IMR-90 (cell line): ENCODE measurements around the gene PLXND1. TPM values are rescaled to one million over a fixed set of nuclear protein-coding genes. Genes with fewer than 3 reads are reported as not detected.

ENCODE experiments used
- ATAC-seq: fragments of 200-7000 bp; cut with Tn5 transposase; 2 replicates; pipeline ENCODE4 v1.9.1; 2020; ENCODE audit warnings: low read depth, mild to moderate bottlenecking, moderate library complexity
- BruUV-seq: library from RNA; stranded (reverse); fragments of 400-500 nt; replicated peaks from 2 replicates; lab custom pipeline; 2021; lab: Mats Ljungman, UMichigan
- CTCF ChIA-PET: fragments of 300-600 bp; formaldehyde crosslinking; extraction: SDS; loops from one replicate; lab custom pipeline; 2021; ENCODE audit warnings: antibody characterized with exemption; lab: Yijun Ruan, JAX
- POLR2A ChIA-PET: fragments of 300-600 bp; sonication (Branson Sonifier 250); formaldehyde crosslinking; loops from one replicate; lab custom pipeline; 2022; ENCODE audit warnings: antibody characterized with exemption; ENCODE audit not compliant: unreplicated experiment; lab: Charles Lee
- DNase-seq: peaks from one replicate; pipeline ENCODE4 v3.0.0; 2013
- H2AFZ ChIP-seq: replicated peaks from 2 replicates; pipeline ENCODE3; 2013; ENCODE audit warnings: low read length, mild to moderate bottlenecking; ENCODE audit not compliant: poor library complexity
- H2AK5ac ChIP-seq: 2 replicates; pipeline ENCODE4 v1.6.1; 2013; ENCODE audit warnings: low read depth, low read length, inconsistent platforms
- H2AK9ac ChIP-seq: replicated peaks from 2 replicates; pipeline ENCODE3; 2013; ENCODE audit warnings: mild to moderate bottlenecking, low read depth, low read length, moderate library complexity; ENCODE audit not compliant: poor library complexity
- H2BK120ac ChIP-seq: 2 replicates; pipeline ENCODE4 v1.6.1; 2013; ENCODE audit warnings: low read depth, low read length, inconsistent platforms
- H2BK15ac ChIP-seq: 3 replicates; pipeline ENCODE4 v1.6.1; 2013; ENCODE audit warnings: low read depth, low read length, inconsistent platforms
- H2BK20ac ChIP-seq: 2 replicates; pipeline ENCODE4 v1.6.1; 2013; ENCODE audit warnings: low read depth, mild to moderate bottlenecking, inconsistent platforms, low read length, moderate library complexity
- H2BK5ac ChIP-seq: 2 replicates; pipeline ENCODE4 v1.6.1; 2013; ENCODE audit warnings: mild to moderate bottlenecking, low read depth, low read length, inconsistent platforms; ENCODE audit not compliant: poor library complexity, severe bottlenecking
- H3K14ac ChIP-seq: replicated peaks from 2 replicates; pipeline ENCODE4 v1.6.1; 2013; ENCODE audit warnings: low read depth, low read length, inconsistent platforms
- H3K18ac ChIP-seq: 2 replicates; pipeline ENCODE4 v1.6.1; 2013; ENCODE audit warnings: low read depth, low read length, control low read depth
- H3K23ac ChIP-seq: 2 replicates; pipeline ENCODE4 v1.6.1; 2013; ENCODE audit warnings: low read depth, low read length, inconsistent platforms
- H3K27ac ChIP-seq: 2 replicates; pipeline ENCODE4 v1.5.1; 2013; ENCODE audit warnings: mild to moderate bottlenecking, control low read depth, low read length; ENCODE audit not compliant: insufficient read depth
- H3K27me3 ChIP-seq: 2 replicates; pipeline ENCODE4 v1.6.1; 2013; ENCODE audit warnings: low read length; ENCODE audit not compliant: control insufficient read depth, insufficient read depth
- H3K36me3 ChIP-seq: 2 replicates; pipeline ENCODE4 v1.6.1; 2013; ENCODE audit warnings: low read length, mixed read lengths; ENCODE audit not compliant: control insufficient read depth, insufficient read depth
- H3K4ac ChIP-seq: 2 replicates; pipeline ENCODE4 v1.6.1; 2013; ENCODE audit warnings: low read depth, low read length, inconsistent platforms
- H3K4me1 ChIP-seq: 2 replicates; pipeline ENCODE4 v1.6.1; 2013; ENCODE audit warnings: low read length, mixed read lengths; ENCODE audit not compliant: control insufficient read depth, insufficient read depth
- H3K4me2 ChIP-seq: 2 replicates; pipeline ENCODE4 v1.6.1; 2013; ENCODE audit warnings: low read depth, mild to moderate bottlenecking, control low read depth, low read length, moderate library complexity
- H3K4me3 ChIP-seq: 2 replicates; pipeline ENCODE4 v1.5.1; 2013; ENCODE audit warnings: low read depth, mild to moderate bottlenecking, control low read depth, low read length, moderate library complexity; ENCODE audit not compliant: insufficient read depth
- H3K56ac ChIP-seq: 2 replicates; pipeline ENCODE4 v1.6.1; 2013; ENCODE audit warnings: low read length, inconsistent platforms; ENCODE audit not compliant: insufficient read depth; ENCODE audit errors: extremely low read depth
- H3K79me1 ChIP-seq, 2 experiments: 2 replicates each; pipeline ENCODE4 v1.6.1; 2013; ENCODE audit warnings: low read length in 2 of 2, inconsistent platforms in 1 of 2, low read depth in 1 of 2
- H3K9ac ChIP-seq: 2 replicates; pipeline ENCODE4 v1.6.1; 2013; ENCODE audit warnings: low read depth, low read length, control low read depth
- H3K9me1 ChIP-seq: 2 replicates; pipeline ENCODE4 v1.6.1; 2013; ENCODE audit warnings: low read length, inconsistent platforms; ENCODE audit not compliant: insufficient read depth
- H3K9me3 ChIP-seq: 2 replicates; pipeline ENCODE4 v1.6.1; 2013; ENCODE audit warnings: low read length; ENCODE audit not compliant: control insufficient read depth, insufficient read depth
- H4K20me1 ChIP-seq: 2 replicates; pipeline ENCODE4 v1.6.1; 2013; ENCODE audit warnings: low read length, inconsistent platforms; ENCODE audit not compliant: insufficient read depth
- H4K5ac ChIP-seq: 2 replicates; pipeline ENCODE4 v1.6.1; 2013; ENCODE audit warnings: mild to moderate bottlenecking, low read depth, low read length, control low read depth
- H4K8ac ChIP-seq, 2 experiments: 2 replicates each; pipeline ENCODE4 v1.6.1; 2013; ENCODE audit warnings: low read depth in 2 of 2, low read length in 2 of 2, control low read depth in 1 of 2, inconsistent platforms in 1 of 2
- H4K91ac ChIP-seq: 2 replicates; pipeline ENCODE4 v1.6.1; 2013; ENCODE audit warnings: low read depth, low read length, inconsistent platforms; ENCODE audit not compliant: insufficient read depth
- BHLHE40 ChIP-seq: fragments of 150-350 bp; IDR thresholded peaks from 2 replicates; pipeline ENCODE4 v1.6.1; 2016; ENCODE audit warnings: mild to moderate bottlenecking, low read depth, low read length
- CEBPB ChIP-seq: IDR thresholded peaks from 2 replicates; pipeline ENCODE4 v1.6.1; 2012; ENCODE audit warnings: low read depth, low read length, improper control_type of control experiment
- CHD1 ChIP-seq: IDR thresholded peaks from 2 replicates; pipeline ENCODE4 v1.6.1; 2012; ENCODE audit warnings: low read depth, low read length, improper control_type of control experiment
- FOS ChIP-seq: fragments of 150-350 bp; IDR thresholded peaks from 2 replicates; pipeline ENCODE4 v1.6.1; 2016; ENCODE audit warnings: low read depth, low read length
- MAZ ChIP-seq: IDR thresholded peaks from 2 replicates; pipeline ENCODE4 v1.6.1; 2012; ENCODE audit warnings: low read depth, mild to moderate bottlenecking, low read length, improper control_type of control experiment, moderate library complexity, borderline replicate concordance
- NFE2L2 ChIP-seq: fragments of 150-350 bp; IDR thresholded peaks from 2 replicates; pipeline ENCODE4 v1.6.1; 2016; ENCODE audit warnings: low read depth, mild to moderate bottlenecking, low read length
- RAD21 ChIP-seq: IDR thresholded peaks from 2 replicates; pipeline ENCODE4 v1.6.1; 2012; ENCODE audit warnings: low read length, improper control_type of control experiment
- RFX5 ChIP-seq: IDR thresholded peaks from 2 replicates; pipeline ENCODE4 v1.8.0; 2012; ENCODE audit warnings: low read depth, mild to moderate bottlenecking, low read length, moderate library complexity
- WGBS, 2 experiments: methylation state at CpG; one replicate each; pipeline versions ENCODE4 v1.1.5 to v1.1.7; 2013; ENCODE audit warnings: missing lambda C conversion rate in 2 of 2; ENCODE audit not compliant: insufficient read length in 1 of 2; ENCODE audit errors: extremely low coverage in 2 of 2; 5-methylcytosine and 5-hydroxymethylcytosine counted together
- dilution Hi-C: fragments of 300-500 bp; cut with HindIII; formaldehyde crosslinking; loops from one replicate; pipeline ENCODE4 v1.14.3; 2018; ENCODE audit warnings: low sequenced_read_pairs; ENCODE audit not compliant: unreplicated experiment
- in situ Hi-C: fragments of 300-500 bp; cut with MboI; formaldehyde crosslinking; loops from 3 replicates; pipeline ENCODE4 v1.14.3; 2019; ENCODE audit warnings: low sequenced_read_pairs, inconsistent platforms, mixed read lengths
- intact Hi-C: fragments of 100-400 bp; cut with micrococcal nuclease; formaldehyde crosslinking; loops from 2 replicates; pipeline ENCODE4 v1.10.0; 2022
- polyA plus RNA-seq, 3 experiments: library from polyadenylated mRNA; depleted of rRNA; stranded (reverse); fragments of >200 nt; gene quantifications; 2 replicates each; pipeline ENCODE4 v1.2.3, GENCODE V29; 2012; ENCODE audit warnings: low replicate concordance in 1 of 3
- total RNA-seq: library from RNA; depleted of rRNA; stranded (reverse); fragments of >200 nt; gene quantifications from 2 replicates; pipeline ENCODE4 v1.2.3, GENCODE V29; 2012

Gene PLXND1
- total and polyA plus RNA-seq, 2 of the 4 experiments (the other 2 are of a cell fraction): 19.2 to 67.1 TPM

DNA sequence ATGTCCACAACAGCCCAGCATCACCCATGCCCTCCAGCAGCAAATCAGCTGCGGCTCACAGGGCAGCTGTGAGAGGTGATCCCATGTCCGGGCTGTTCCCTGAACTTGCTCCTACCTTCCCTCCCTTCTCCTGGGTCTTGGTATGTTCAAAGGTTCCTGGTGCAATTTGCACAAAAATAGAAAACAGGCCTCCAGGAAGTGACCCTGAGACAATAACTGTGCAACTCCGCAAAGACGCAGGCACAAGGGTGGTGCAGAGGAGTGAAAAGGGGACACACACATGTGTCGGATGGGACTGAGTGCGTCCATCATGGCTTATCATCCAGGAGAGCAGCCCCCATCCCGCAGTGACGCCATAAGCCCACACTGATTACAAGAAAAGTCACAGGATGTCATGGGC is 16.3 kb downstream of the PLXND1 start:
- Histone ChIP-seq H3K27me3 (no peaks in the 10 kb centered on the region), H3K4me2 (no peak overlapping the region), H2BK15ac (no peak overlapping the region), H3K4me1 (peaks cover 24% of the 10 kb centered on the region), H2BK120ac (no peak overlapping the region), H2AK5ac (peak overlapping the region; percentile 65; the same call in 1 of the 2 replicates), H2AFZ (no peak overlapping the region), H4K8ac (no peak overlapping the region), H3K14ac (no peak overlapping the region), H3K27ac (no peak overlapping the region), H3K23ac (no peak overlapping the region), H3K4me3 (no peak overlapping the region), H2BK20ac (no peak overlapping the region), H3K4ac (no peak overlapping the region), H3K9ac (no peak overlapping the region), H4K5ac (no peak overlapping the region), H4K91ac (no peak overlapping the region), H4K20me1 (peaks cover 4% of the 10 kb centered on the region), H3K9me1 (peaks cover 7% of the 10 kb centered on the region; the same call in 1 of the 2 replicates), H2AK9ac (no peak overlapping the region), H3K18ac (no peak overlapping the region), H3K56ac (no peak overlapping the region), H3K9me3 (no peaks in the 10 kb centered on the region), H3K36me3 (peaks cover 12% of the 10 kb centered on the region), H2BK5ac (no peak overlapping the region), H3K79me1 (peaks cover 9 to 85% of the 10 kb centered on the region in 2 experiments)
- ATAC-seq: no peak
- 95% methylated on average over 6 of the region's 8 CpGs; no CpG with 5 or more reads in 1 of the 2 experiments for WGBS, 2 experiments
- DNase-seq: no peak
- ChIA-PET POLR2A (no interaction called here), CTCF (no interaction called here)
- TF ChIP-seq RAD21 (no peak), BHLHE40 (no peak), MAZ (no peak), CHD1 (no peak), NFE2L2 (no peak), FOS (no peak), RFX5 (no peak), CEBPB (no peak)
- in situ Hi-C loops (no loop called here), dilution Hi-C loops (no loop called here), intact Hi-C loops (no loop called here)
- BruUV-seq: no TSS peak
